Heart left ventricle (tissue), 13 donors: Measurements from ENCODE around the gene TWF1.

Experiments
- CTCF ChIP-seq, 12 donors: fragments of 200-600 bp; sonication (generic) in 4 of 12; IDR thresholded peaks; one replicate each; pipeline versions ENCODE4 v1.5.0 to v1.8.0; 2018 to 2022; ENCODE audit warnings: antibody characterized with exemption in 12 of 12, mild to moderate bottlenecking in 5 of 12
- POLR2A ChIP-seq, 2 donors: fragments of 450-650 bp; IDR thresholded peaks; one replicate each; pipeline ENCODE4 v1.6.1; 2017; ENCODE audit warnings: antibody characterized with exemption in 2 of 2, mild to moderate bottlenecking in 2 of 2, moderate library complexity in 2 of 2
- donor health status: ischemic (EF 13 %, LVEDD 7.1; RV severe dilation, severe dysfunction).
- donor health status: DM: no; HTN: yes; CAD: no.
- donor health status: DM: no; HTN: no; CAD: no.
- donor health status: ischemic (EF 25% LVEDD 6.9; RV normal size, moderate dysfunction).
- donor health status: ischemic (EF 25% LVEDD 5.7; RV mildly dilated, moderate dysfunction).
- donor health status: ischemic (EF 35%, LVEDD 5.7; RV mildly dilated, moderate dysfunction).
- donor health status: nonischemic (EF 11% LVEDD 7.7; RV severe dilation, severe dysfunction).
- donor health status: DM: yes; HTN: yes; CAD: no.
- donor health status: PGD.
- donor health status: ischemic (EF 29% LVEDD 5.4; RV normal size, mild dysfunction).
- donor health status: nonischemic (EF 23%, LVEDD 6.1; RV moderate dilation, normal function).

DNA sequence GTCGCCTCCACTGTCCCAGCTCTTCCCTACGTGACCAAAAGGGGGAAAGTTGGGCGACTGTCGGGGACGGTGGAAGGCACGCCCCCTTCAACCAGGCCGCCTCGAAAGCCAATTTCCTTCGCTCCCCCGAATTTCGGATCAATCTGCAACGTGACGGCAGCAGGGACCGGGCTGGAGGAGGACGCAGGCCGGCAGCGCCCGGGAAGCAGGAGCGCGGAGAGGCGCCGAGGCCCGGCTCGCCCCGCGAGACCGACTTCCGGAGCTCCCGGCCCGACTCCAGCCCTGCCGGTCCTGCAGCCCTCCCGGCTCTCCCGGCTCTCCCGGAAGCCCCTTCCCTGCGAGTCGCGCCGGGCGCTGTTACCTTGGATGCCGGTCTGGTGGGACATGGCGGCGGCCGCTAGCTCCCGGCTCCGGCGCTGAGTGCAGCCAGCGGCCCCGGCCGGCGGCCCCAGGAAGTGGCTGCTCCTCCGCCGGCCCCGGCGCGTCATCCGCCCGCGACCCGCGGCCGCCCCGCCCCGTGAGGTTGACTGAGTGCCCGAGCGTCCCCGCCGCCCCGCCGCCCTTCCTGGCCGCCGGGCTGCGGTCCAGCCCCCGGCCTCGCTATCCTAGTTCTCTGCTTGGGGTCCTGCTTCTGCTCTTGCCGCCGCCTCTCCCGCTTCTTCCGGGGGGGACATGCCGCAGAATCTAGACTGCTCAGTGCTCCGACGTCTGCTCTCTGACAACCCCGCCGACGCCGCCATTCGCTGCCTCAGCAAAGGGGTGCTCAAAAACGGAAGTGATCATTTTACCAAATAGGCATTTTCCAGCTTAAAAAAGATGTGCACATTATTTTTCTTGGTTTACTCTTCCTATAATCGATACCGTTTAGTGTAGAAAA, at the start of gene TWF1:
- peak in 1 of 2 donors; percentile 75 for TF ChIP-seq POLR2A (IDR thresholded peaks at IDR 0.05)
- TF ChIP-seq CTCF (IDR thresholded peaks at IDR 0.05) = peak in 7 of 12 donors; percentile 15 to 43 (median 35)
